ENCODE measurements around the gene TIMM44.
"Not testable (repeated sequence)": the region's sequence is repeated elsewhere in the genome, so short reads cannot be mapped to it uniquely, and the experiment has no call there.

TIMM44 gene

GRCh38 chr19:7925171-7925851 lies 18.2 kb downstream of the TIMM44 start:
- DNase-seq (ENCODE audit: low read depth, low spot score) = peak; percentile 65

- no peak for DNase-seq (ENCODE audit: low read depth, low spot score)
These were observed 18.8 kb downstream of the TIMM44 start for GRCh38 chr19:7924651-7925170.

GRCh38 chr19:7924241-7924640 lies 19.2 kb downstream of the TIMM44 start:
- no peak for DNase-seq (ENCODE audit: low read depth, low spot score)

GRCh38 chr19:7923295-7924191 lies 19.9 kb downstream of the TIMM44 start:
- no peak for DNase-seq (ENCODE audit: low read depth, low spot score)

- no peak for DNase-seq (ENCODE audit: low read depth, low spot score)
These were observed 20.6 kb downstream of the TIMM44 start for GRCh38 chr19:7922836-7923195.

- no peak for DNase-seq (ENCODE audit: low read depth, low spot score)
These were observed 21.3 kb downstream of the TIMM44 start for GRCh38 chr19:7921967-7922835.

GRCh38 chr19:7921302-7921966 lies 22.0 kb downstream of the TIMM44 start:
- no peak for DNase-seq (ENCODE audit: low read depth, low spot score)

- peak; percentile 99 for DNase-seq (ENCODE audit: low read depth, low spot score)
These were observed 22.8 kb downstream of the TIMM44 start for GRCh38 chr19:7920519-7921301.

GRCh38 chr19:7919610-7920518 lies 23.6 kb downstream of the TIMM44 start, which contains the start of gene SNAPC2:
TSS of gene SNAPC2 (plus strand) at chr19:7920338. CDS start at chr19:7920367, 29 bp downstream.
- peak; percentile 91 for DNase-seq (ENCODE audit: low read depth, low spot score)

- no peak for DNase-seq (ENCODE audit: low read depth, low spot score)
These were observed 24.6 kb downstream of the TIMM44 start for GRCh38 chr19:7918615-7919421.

GRCh38 chr19:7918062-7918614 lies 25.3 kb downstream of the TIMM44 start:
- not testable (repeated sequence) for DNase-seq (ENCODE audit: low read depth, low spot score)

- no peak for DNase-seq (ENCODE audit: low read depth, low spot score)
These were observed 26.0 kb downstream of the TIMM44 start for GRCh38 chr19:7917267-7918061.

- DNase-seq (ENCODE audit: low read depth, low spot score) = no peak
These were observed 26.6 kb downstream of the TIMM44 start for GRCh38 chr19:7916955-7917266.

- DNase-seq (ENCODE audit: low read depth, low spot score) = no peak
These were observed 27.1 kb downstream of the TIMM44 start for GRCh38 chr19:7916103-7916954.

GRCh38 chr19:7915250-7916102 lies 28.0 kb downstream of the TIMM44 start:
- no peak for DNase-seq (ENCODE audit: low read depth, low spot score)

Data from activated naive CD8-positive, alpha-beta T cell treated with anti-CD3 and anti-CD28 coated beads, Interleukin-2, amount 50 U/mL, for 16 hours (primary cell).